NCI-H1930 (cell line): ENCODE results near the gene PTX4.
"Not testable (repeated sequence)": the region's sequence is repeated elsewhere in the genome, so short reads cannot be mapped to it uniquely, and the experiment has no call there.

Experiments used
- DNase-seq, 2 experiments: peaks; one replicate each; lab custom pipeline; 2025; lab: John Stamatoyannopoulos, UW

Gene PTX4

GRCh38 chr16:1443980-1444729 is 44.6 kb downstream of the PTX4 start, which contains the start of gene CCDC154:
Gene CCDC154, minus strand, starts transcription at chr16:1444556. Its CDS starts 234 bp downstream, at chr16:1444322.
- DNase-seq: no peak

- no peak for DNase-seq
Observed at GRCh38 chr16:1443403-1443973, 45.3 kb downstream of the PTX4 start.

GRCh38 chr16:1442697-1443096 is 46.0 kb downstream of the PTX4 start:
- DNase-seq: no peak

- DNase-seq: no peak
Observed at GRCh38 chr16:1441391-1441829, 47.3 kb downstream of the PTX4 start.

- not testable (repeated sequence) for DNase-seq
Observed at GRCh38 chr16:1439699-1440074, 49.1 kb downstream of the PTX4 start.

GRCh38 chr16:1439058-1439698 is 49.6 kb downstream of the PTX4 start:
- DNase-seq: no peak

GRCh38 chr16:1438229-1439057 is 50.3 kb downstream of the PTX4 start:
- DNase-seq: no peak

GRCh38 chr16:1437606-1438005 is 51.1 kb downstream of the PTX4 start:
- DNase-seq: no peak

- DNase-seq: no peak
Observed at GRCh38 chr16:1436731-1437355, 51.9 kb downstream of the PTX4 start.

GRCh38 chr16:1435921-1436697 is 52.6 kb downstream of the PTX4 start:
- DNase-seq: peak in 1 of 2 experiments; percentile 54
